ENCODE measurements around the gene SLC35F3. TPM values are rescaled to one million over a fixed set of nuclear protein-coding genes. Genes with fewer than 3 reads are reported as not detected.

Gene SLC35F3
- total RNA-seq, 1 donor from 2014 or later: 0.25 TPM

DNA sequence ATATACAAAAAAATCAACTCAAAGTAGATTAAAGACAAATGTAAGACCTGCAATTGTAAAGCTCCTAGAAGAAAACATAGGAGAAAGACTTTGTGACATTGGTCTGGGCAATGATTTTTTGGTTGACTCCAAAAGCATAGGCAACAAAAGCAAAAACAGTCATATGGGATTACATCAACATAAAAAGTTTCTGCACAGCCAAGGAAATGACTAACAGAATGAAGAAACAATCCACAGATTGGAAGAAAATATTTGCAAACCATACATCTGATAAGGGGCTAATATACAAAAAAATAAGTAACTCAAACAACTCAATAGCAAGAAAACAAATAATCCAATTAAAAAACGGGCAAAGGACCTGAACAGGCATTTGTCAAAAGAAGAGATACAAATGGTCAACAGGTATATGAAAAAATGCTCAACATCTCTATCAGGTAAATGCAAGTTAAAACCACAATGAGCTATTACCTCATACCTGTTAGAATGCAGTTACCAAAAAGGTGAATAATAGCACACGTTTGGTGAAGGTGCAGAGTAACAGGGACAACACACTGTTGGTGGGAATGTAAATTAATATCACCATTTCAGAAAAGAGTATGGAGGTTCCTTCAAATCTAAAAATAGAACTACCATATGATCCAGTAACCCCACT, 295.1 kb downstream of the SLC35F3 start:
- Mint-ChIP-seq H3K4me3 (no peak overlapping the region), H3K27me3 (ENCODE audit: low read depth) (peaks cover 75% of the 10 kb centered on the region), H3K27ac (no peak overlapping the region), H3K36me3 (no peaks in the 10 kb centered on the region), H3K9me3 (peaks cover 12% of the 10 kb centered on the region), H3K4me1 (no peaks in the 10 kb centered on the region)
- TF ChIP-seq, protein P1, sequence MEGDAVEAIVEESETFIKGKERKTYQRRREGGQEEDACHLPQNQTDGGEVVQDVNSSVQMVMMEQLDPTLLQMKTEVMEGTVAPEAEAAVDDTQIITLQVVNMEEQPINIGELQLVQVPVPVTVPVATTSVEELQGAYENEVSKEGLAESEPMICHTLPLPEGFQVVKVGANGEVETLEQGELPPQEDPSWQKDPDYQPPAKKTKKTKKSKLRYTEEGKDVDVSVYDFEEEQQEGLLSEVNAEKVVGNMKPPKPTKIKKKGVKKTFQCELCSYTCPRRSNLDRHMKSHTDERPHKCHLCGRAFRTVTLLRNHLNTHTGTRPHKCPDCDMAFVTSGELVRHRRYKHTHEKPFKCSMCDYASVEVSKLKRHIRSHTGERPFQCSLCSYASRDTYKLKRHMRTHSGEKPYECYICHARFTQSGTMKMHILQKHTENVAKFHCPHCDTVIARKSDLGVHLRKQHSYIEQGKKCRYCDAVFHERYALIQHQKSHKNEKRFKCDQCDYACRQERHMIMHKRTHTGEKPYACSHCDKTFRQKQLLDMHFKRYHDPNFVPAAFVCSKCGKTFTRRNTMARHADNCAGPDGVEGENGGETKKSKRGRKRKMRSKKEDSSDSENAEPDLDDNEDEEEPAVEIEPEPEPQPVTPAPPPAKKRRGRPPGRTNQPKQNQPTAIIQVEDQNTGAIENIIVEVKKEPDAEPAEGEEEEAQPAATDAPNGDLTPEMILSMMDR (IDR thresholded peaks at IDR 0.05; ENCODE audit: unreplicated experiment): no peak
- no peak for DNase-seq (ENCODE audit: low spot score in 2 of 2, unreplicated experiment in 2 of 2)

DNA sequence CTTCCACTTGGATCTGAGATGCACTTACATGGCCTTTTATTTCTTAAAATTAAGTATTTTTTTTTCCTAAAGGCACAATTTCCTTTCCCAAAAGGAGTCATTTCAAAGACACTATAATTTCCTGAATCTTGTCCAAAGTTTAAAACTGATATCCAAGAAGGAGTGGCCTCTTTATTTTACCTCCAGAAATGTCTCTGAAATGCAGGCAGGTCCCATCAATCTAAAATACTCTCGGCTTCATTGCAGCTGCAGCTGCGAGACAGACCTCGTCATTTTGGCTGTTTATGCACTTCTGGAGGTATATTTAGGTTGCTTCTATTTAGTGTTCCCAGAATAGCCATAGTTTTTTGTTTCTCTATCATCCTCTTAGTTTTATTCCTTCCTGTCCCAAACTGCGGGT, 296.1 kb downstream of the SLC35F3 start:
- DNase-seq (ENCODE audit: low spot score in 2 of 2, unreplicated experiment in 2 of 2): no peak
- H3K36me3 Mint-ChIP-seq: no peaks in the 10 kb centered on the region
- peaks cover 7% of the 10 kb centered on the region for H3K9me3 Mint-ChIP-seq
- TF ChIP-seq, protein P1 (IDR thresholded peaks at IDR 0.05; ENCODE audit: unreplicated experiment): no peak
- H3K4me3 Mint-ChIP-seq: no peak overlapping the region
- H3K27ac Mint-ChIP-seq: no peak overlapping the region
- H3K27me3 Mint-ChIP-seq (ENCODE audit: low read depth): peaks cover 79% of the 10 kb centered on the region
- no peaks in the 10 kb centered on the region for H3K4me1 Mint-ChIP-seq

DNA sequence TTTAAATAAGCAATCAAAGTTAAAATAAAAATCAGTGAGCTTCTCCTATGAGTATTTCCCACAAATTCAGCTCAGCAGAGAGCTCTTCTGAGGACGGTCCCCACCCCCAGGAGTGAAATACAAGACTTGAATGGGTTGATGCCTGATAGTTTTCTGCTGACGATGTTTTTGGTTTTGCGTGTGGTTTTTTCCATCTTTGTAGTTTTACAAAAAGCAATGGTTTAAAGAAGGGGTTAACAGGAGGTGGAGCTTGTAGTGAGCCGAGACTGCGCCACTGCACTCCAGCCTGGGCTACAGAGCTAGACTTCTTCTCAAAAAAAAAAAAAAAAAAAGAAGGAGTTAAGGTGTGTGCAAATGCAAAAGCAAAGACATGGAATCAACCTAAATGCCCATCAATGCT, 297.1 kb downstream of the SLC35F3 start:
- Mint-ChIP-seq H3K27me3 (ENCODE audit: low read depth) (peaks cover 80% of the 10 kb centered on the region), H3K36me3 (no peaks in the 10 kb centered on the region), H3K4me1 (no peaks in the 10 kb centered on the region), H3K27ac (no peak overlapping the region), H3K9me3 (peaks cover 4% of the 10 kb centered on the region), H3K4me3 (no peak overlapping the region)
- DNase-seq (ENCODE audit: low spot score in 2 of 2, unreplicated experiment in 2 of 2): no peak
- TF ChIP-seq, protein P1 (IDR thresholded peaks at IDR 0.05; ENCODE audit: unreplicated experiment): no peak

DNA sequence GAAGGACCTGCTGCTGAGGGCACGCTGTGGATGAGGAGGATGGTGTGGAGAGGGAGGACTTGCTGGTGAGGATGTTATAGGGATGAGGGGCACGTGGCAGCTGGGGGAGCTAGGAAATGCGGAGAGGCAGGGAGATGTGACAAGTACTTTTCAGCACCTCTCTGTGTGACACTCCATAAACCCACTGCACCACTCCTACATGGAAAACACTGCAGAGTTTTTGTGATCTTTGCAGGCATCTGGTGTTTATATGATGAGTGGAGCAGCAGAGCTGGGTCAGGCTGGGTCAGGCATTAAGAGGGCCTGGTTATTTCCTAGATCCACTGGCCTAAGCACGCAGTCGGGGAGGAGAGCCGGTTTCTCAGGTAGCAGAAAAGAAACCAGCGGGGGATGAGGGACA, 301.5 kb downstream of the SLC35F3 start:
- no peaks in the 10 kb centered on the region for H3K36me3 Mint-ChIP-seq
- peaks cover 69% of the 10 kb centered on the region for H3K27me3 Mint-ChIP-seq (ENCODE audit: low read depth)
- TF ChIP-seq, protein P1 (IDR thresholded peaks at IDR 0.05; ENCODE audit: unreplicated experiment): no peak
- H3K4me1 Mint-ChIP-seq: no peaks in the 10 kb centered on the region
- no peak for DNase-seq (ENCODE audit: low spot score in 2 of 2, unreplicated experiment in 2 of 2)
- H3K27ac Mint-ChIP-seq: no peak overlapping the region
- H3K4me3 Mint-ChIP-seq: no peak overlapping the region
- H3K9me3 Mint-ChIP-seq: peaks cover 12% of the 10 kb centered on the region

DNA sequence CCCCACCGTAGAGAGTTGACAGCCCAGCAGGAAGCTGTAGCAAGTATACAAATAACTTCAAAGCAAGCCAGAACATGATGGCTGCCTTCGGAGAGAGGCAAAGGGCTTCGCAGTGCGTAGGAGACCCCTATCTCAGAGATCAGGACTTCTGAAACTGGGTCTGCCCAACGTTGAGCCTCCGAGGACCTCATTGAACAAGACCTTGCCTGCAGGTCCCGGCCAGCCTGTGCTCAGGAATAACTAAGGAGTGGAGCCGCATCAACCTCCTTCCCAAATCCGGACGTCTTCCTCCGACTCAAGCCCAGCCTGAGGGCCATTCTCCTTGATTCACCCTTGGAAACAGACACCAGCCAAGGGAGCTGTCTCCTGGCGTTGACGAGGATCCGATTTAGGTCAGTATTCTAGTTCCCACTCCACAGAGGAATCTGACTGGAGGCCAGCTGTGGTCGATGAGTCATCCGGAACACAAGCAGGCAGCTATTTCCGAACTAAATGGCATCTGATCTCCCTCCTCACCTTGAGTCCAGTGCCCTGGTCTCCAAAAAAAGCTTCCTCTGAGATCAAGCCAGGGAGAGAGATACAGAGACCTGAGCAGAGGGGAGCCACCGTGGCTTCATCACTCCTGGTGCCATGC, 302.3 kb downstream of the SLC35F3 start:
- DNase-seq (ENCODE audit: low spot score in 2 of 2, unreplicated experiment in 2 of 2): no peak
- Mint-ChIP-seq H3K27ac (no peak overlapping the region), H3K36me3 (no peaks in the 10 kb centered on the region), H3K4me1 (no peaks in the 10 kb centered on the region), H3K27me3 (ENCODE audit: low read depth) (peaks cover 64% of the 10 kb centered on the region), H3K4me3 (no peak overlapping the region), H3K9me3 (peaks cover 12% of the 10 kb centered on the region)
- TF ChIP-seq, protein P1 (IDR thresholded peaks at IDR 0.05; ENCODE audit: unreplicated experiment): no peak
